PC-3 (cell line): ENCODE data around the gene GLI3. TPM values are rescaled to one million over a fixed set of nuclear protein-coding genes. Genes with fewer than 3 reads are reported as not detected.

ENCODE experiments used
- ATAC-seq: fragments of 200-7000 bp; cut with Tn5 transposase; 2 replicates; pipeline ENCODE4 v1.9.1; 2020; ENCODE audit warnings: mild to moderate bottlenecking, moderate library complexity
- BruUV-seq: library from RNA; stranded (reverse); fragments of 400-500 nt; replicated peaks from 2 replicates; lab custom pipeline; 2021; lab: Mats Ljungman, UMichigan
- CTCF ChIA-PET: fragments of 300-600 bp; sonication (Branson Sonifier 250); formaldehyde crosslinking; loops from one replicate; lab custom pipeline; 2022; ENCODE audit warnings: antibody characterized with exemption; lab: Charles Lee
- POLR2A ChIA-PET: fragments of 300-600 bp; sonication (Branson Sonifier 250); formaldehyde crosslinking; loops from one replicate; lab custom pipeline; 2022; ENCODE audit warnings: antibody characterized with exemption; ENCODE audit not compliant: unreplicated experiment; lab: Charles Lee
- DNase-seq: peaks from one replicate; pipeline ENCODE4 v3.0.0-alpha.2; 2015
- H2AFZ ChIP-seq: fragments of 300-600 bp; sonication (generic); 2 replicates; pipeline ENCODE4 v1.6.0; 2016; ENCODE audit warnings: antibody characterized with exemption, low read length
- H3F3A ChIP-seq: fragments of 300-600 bp; sonication (generic); one replicate; pipeline ENCODE4 v1.6.0; 2017; ENCODE audit warnings: antibody characterized with exemption, low read length, control low read depth, mild to moderate bottlenecking; ENCODE audit not compliant: unreplicated experiment
- H3K27ac ChIP-seq: fragments of 300-600 bp; sonication (generic); 2 replicates; pipeline ENCODE4 v1.5.1; 2016; ENCODE audit warnings: mild to moderate bottlenecking, low read length
- H3K27me3 ChIP-seq: fragments of 300-600 bp; sonication (generic); 2 replicates; pipeline ENCODE4 v1.6.1; 2016; ENCODE audit warnings: low read length, mixed read lengths
- H3K36me3 ChIP-seq: fragments of 300-600 bp; sonication (generic); 2 replicates; pipeline ENCODE4 v1.6.1; 2016; ENCODE audit warnings: low read depth, mixed run types, low read length, mixed read lengths
- H3K4me1 ChIP-seq: fragments of 300-600 bp; sonication (generic); 2 replicates; pipeline ENCODE4 v1.5.1; 2016; ENCODE audit warnings: low read length; ENCODE audit not compliant: insufficient read depth
- H3K4me2 ChIP-seq: fragments of 300-600 bp; sonication (generic); 2 replicates; pipeline ENCODE4 v1.6.0; 2016; ENCODE audit warnings: low read length
- H3K4me3 ChIP-seq: fragments of 300-600 bp; sonication (generic); 2 replicates; pipeline ENCODE4 v1.5.1; 2016; ENCODE audit warnings: mild to moderate bottlenecking, low read length, mixed read lengths
- H3K79me2 ChIP-seq: fragments of 300-600 bp; sonication (generic); 2 replicates; pipeline ENCODE4 v1.6.1; 2017; ENCODE audit warnings: low read length, mixed read lengths
- H3K9ac ChIP-seq: fragments of 300-600 bp; sonication (generic); 2 replicates; pipeline ENCODE4 v1.6.0; 2016; ENCODE audit warnings: mild to moderate bottlenecking, low read length
- H3K9me2 ChIP-seq: fragments of 300-600 bp; sonication (generic); replicated peaks from 2 replicates; pipeline ENCODE4 v1.6.1; 2016; ENCODE audit warnings: mixed run types, low read length, mixed read lengths
- H3K9me3 ChIP-seq: fragments of 300-600 bp; sonication (generic); 2 replicates; pipeline ENCODE4 v1.6.1; 2016; ENCODE audit warnings: low read length, mixed read lengths
- H4K20me1 ChIP-seq: fragments of 300-600 bp; sonication (generic); 2 replicates; pipeline ENCODE4 v1.6.1; 2016; ENCODE audit warnings: low read length, mixed read lengths
- CTCF ChIP-seq: fragments of 300-600 bp; sonication (generic); conservative IDR thresholded peaks from 2 replicates; pipeline ENCODE4 v1.5.1; 2017; ENCODE audit warnings: antibody characterized with exemption, low read depth, mild to moderate bottlenecking, low read length
- EZH2 ChIP-seq: fragments of 300-600 bp; sonication (generic); IDR thresholded peaks from one replicate; pipeline ENCODE4 v1.6.1; 2017; ENCODE audit warnings: antibody characterized with exemption, mild to moderate bottlenecking, low read length; ENCODE audit not compliant: unreplicated experiment
- EZH2phosphoT487 ChIP-seq: fragments of 300-600 bp; sonication (generic); IDR thresholded peaks from 2 replicates; pipeline ENCODE4 v1.6.1; 2018; ENCODE audit warnings: mild to moderate bottlenecking, antibody characterized with exemption, low read length, borderline replicate concordance
- intact Hi-C: fragments of 100-400 bp; cut with micrococcal nuclease; formaldehyde crosslinking; loops from 2 replicates; pipeline ENCODE4 v1.9.0; 2023
- total RNA-seq: library from RNA; depleted of rRNA; stranded (reverse); fragments of >200 nt; gene quantifications from 2 replicates; pipeline ENCODE4 v1.2.3, GENCODE V29; 2014

The GLI3 gene
- total RNA-seq, 1 experiment from 2014 or later, result 3.5 TPM

- CTCF ChIA-PET, result interaction anchor here (0.6 to 1.1 kb wide), 4 partner anchors 32 to 1817 kb away, joined by 3 to 4 read pairs (median 3); no protein-coding TSS in a partner anchor
- H3K36me3 ChIP-seq, result peaks cover 3% of the 10 kb centered on the region; the same call in 1 of the 2 replicates
- intact Hi-C loops, result no loop called here
Measured at GRCh38 chr7:41974870-41975557, 262.0 kb downstream of the GLI3 start.

GRCh38 chr7:41973202-41973730 is 263.7 kb downstream of the GLI3 start:
- TF ChIP-seq EZH2 (no peak), CTCF (no peak), EZH2phosphoT487 (no peak)
- Histone ChIP-seq H3K4me2 (no peak overlapping the region), H2AFZ (no peak overlapping the region), H3K36me3 (no peaks in the 10 kb centered on the region; the same call in 1 of the 2 replicates), H3K27ac (no peak overlapping the region), H3K4me3 (no peak overlapping the region), H4K20me1 (no peaks in the 10 kb centered on the region), H3K9me3 (no peaks in the 10 kb centered on the region), H3K27me3 (no peaks in the 10 kb centered on the region), H3K9me2 (no peaks in the 10 kb centered on the region), H3K79me2 (no peaks in the 10 kb centered on the region), H3F3A (no peaks in the 10 kb centered on the region), H3K4me1 (no peaks in the 10 kb centered on the region; the same call in 1 of the 2 replicates), H3K9ac (no peak overlapping the region)
- intact Hi-C loops, result no loop called here
- BruUV-seq, result no TSS peak
- DNase-seq (no peak), ATAC-seq (no peak)
- CTCF ChIA-PET, result interaction anchor here (1.0 kb wide), 1 partner anchor 32 kb away, joined by 3 read pairs; no protein-coding TSS in a partner anchor
- POLR2A ChIA-PET, result no interaction called here

More at GRCh38 chr7:41974870-41975557, 262.0 kb downstream of the GLI3 start:
- no peaks in the 10 kb centered on the region for H3K79me2 ChIP-seq
- POLR2A ChIA-PET, result no interaction called here
- no peak overlapping the region for H2AFZ ChIP-seq
- no peaks in the 10 kb centered on the region for H3K9me3 ChIP-seq
- H3K4me2 ChIP-seq, result no peak overlapping the region
- H3K27me3 ChIP-seq, result no peaks in the 10 kb centered on the region
- ATAC-seq, result no peak
- no TSS peak for BruUV-seq
- no peaks in the 10 kb centered on the region for H4K20me1 ChIP-seq
- H3K4me1 ChIP-seq, result peaks cover 2% of the 10 kb centered on the region; the same call in 1 of the 2 replicates
- H3K27ac ChIP-seq, result no peak overlapping the region
- H3K9ac ChIP-seq, result no peak overlapping the region
- TF ChIP-seq CTCF (no peak), EZH2phosphoT487 (no peak), EZH2 (no peak)
- no peak overlapping the region for H3K4me3 ChIP-seq
- H3F3A ChIP-seq, result no peaks in the 10 kb centered on the region
- H3K9me2 ChIP-seq, result no peaks in the 10 kb centered on the region
- DNase-seq, result no peak

GRCh38 chr7:41972776-41973175 is 264.2 kb downstream of the GLI3 start:
- ChIA-PET POLR2A (no interaction called here), CTCF (no interaction called here)
- H3K9me2 ChIP-seq, result no peaks in the 10 kb centered on the region
- H3K79me2 ChIP-seq, result no peaks in the 10 kb centered on the region
- no peak overlapping the region for H3K27ac ChIP-seq
- no peaks in the 10 kb centered on the region for H3K27me3 ChIP-seq
- H2AFZ ChIP-seq, result no peak overlapping the region
- no peaks in the 10 kb centered on the region for H4K20me1 ChIP-seq
- H3F3A ChIP-seq, result no peaks in the 10 kb centered on the region
- intact Hi-C loops, result no loop called here
- H3K4me2 ChIP-seq, result no peak overlapping the region
- H3K4me1 ChIP-seq, result no peaks in the 10 kb centered on the region; the same call in 1 of the 2 replicates
- DNase-seq, result no peak
- H3K9me3 ChIP-seq, result no peaks in the 10 kb centered on the region
- no peak overlapping the region for H3K4me3 ChIP-seq
- BruUV-seq, result no TSS peak
- H3K9ac ChIP-seq, result no peak overlapping the region
- no peak for ATAC-seq
- no peaks in the 10 kb centered on the region; the same call in 1 of the 2 replicates for H3K36me3 ChIP-seq
- TF ChIP-seq EZH2phosphoT487 (no peak), CTCF (no peak), EZH2 (no peak)
